Suppressor macrophage treated with lipopolysaccharide for 4 hours (primary cell): Measurements from ENCODE around the gene HBD.
"Not testable (repeated sequence)": the region's sequence is repeated elsewhere in the genome, so short reads cannot be mapped to it uniquely, and the experiment has no call there.

Experiments
- DNase-seq: peaks from one replicate; pipeline ENCODE4 v3.0.0-alpha.2; 2020

HBD gene

DNA sequence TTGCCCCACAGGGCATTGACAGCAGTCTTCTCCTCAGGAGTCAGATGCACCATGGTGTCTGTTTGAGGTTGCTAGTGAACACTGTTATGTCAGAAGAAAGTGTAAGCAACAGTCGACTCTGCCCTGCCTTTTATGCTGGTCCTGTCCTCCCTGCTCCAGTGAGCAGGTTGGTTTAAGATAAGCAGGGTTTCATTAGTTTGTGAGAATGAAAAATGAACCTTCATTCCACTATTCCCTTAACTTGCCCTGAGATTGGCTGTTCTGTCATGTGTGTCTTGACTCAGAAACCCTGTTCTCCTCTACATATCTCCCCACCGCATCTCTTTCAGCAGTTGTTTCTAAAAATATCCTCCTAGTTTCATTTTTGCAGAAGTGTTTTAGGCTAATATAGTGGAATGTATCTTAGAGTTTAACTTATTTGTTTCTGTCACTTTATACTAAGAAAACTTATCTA is at the start of gene HBD:
Gene HBD (minus strand): TSS at position 103 of the 454 bp plus-strand sequence. CDS start 50 bp downstream, at position 53.
- DNase-seq, result peak; percentile 20

DNA sequence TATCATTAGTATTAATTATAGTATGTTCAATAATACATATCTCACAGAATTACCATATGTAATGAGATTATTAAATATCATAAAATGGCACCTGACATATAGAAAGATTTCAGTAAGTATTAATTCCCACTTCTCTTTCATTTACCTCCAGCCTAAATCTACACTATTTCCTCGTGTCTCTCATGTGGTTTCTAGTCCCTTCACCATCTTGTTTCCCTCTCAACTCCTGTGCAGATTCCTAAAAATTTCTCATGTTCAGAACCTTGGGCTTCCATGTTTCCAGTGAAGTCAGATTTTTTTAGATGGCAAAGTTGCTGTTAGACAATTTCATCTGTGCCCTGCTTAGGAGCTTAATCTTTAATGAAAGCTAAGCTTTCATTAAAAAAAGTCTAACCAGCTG is 49.6 kb upstream of the HBD start:
- no peak for DNase-seq

DNA sequence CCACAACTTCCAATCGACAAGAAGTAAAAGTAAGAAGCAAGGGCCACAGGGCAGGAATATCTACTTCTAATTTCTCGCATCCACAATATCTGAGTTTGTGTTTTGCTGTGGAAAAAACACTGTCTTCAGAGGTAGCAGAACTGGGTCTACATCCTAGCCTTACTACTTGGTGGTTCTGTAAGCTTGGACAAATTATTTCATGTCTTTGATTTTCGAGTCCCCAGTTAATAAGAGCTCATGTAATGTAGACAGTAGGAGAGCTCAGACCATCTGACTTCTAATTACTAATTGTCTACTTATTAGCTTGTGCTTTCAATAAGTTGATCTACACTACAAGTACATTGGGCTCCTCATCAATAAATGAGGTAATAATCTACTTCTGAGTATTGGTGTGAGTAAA is 48.8 kb upstream of the HBD start:
- no peak for DNase-seq

DNA sequence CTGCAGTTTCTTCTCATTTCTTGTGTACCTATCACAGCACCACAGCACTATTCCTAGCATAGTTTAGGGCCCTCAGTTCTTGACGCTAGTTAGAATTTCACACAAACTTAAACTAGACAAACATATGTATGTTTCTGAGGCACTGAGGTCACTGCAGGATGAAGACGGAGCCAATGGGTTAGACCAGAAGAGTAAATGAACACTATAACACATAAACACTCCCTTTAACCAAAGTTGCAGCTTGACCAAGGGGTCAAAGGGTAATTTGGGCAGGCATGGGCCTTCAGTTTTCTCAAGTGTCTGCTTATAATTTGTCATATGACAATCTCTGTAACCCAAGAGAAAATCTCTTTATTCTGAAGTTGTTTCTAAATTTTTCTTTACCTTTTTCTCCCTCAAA is 48.3 kb upstream of the HBD start:
- DNase-seq, result no peak

DNA sequence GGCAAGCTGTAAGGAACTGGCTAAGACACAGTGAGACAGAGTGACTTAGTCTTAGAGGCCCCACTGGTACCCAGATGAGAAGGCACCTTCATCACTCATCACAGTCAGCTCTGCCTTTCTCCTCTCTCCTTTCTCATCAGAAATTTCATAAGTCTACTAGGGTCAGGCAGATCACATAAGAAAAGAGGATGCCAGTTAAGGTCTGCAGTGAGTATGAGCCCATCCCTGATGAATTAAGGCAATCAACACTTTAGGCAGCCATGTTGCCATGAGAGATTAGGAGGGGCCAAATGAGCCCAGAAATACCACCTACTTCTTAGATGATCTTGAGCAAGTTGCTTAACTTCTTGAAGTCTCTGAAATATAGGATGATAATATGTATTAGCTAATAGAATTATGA is 47.3 kb upstream of the HBD start:
- no peak for DNase-seq

DNA sequence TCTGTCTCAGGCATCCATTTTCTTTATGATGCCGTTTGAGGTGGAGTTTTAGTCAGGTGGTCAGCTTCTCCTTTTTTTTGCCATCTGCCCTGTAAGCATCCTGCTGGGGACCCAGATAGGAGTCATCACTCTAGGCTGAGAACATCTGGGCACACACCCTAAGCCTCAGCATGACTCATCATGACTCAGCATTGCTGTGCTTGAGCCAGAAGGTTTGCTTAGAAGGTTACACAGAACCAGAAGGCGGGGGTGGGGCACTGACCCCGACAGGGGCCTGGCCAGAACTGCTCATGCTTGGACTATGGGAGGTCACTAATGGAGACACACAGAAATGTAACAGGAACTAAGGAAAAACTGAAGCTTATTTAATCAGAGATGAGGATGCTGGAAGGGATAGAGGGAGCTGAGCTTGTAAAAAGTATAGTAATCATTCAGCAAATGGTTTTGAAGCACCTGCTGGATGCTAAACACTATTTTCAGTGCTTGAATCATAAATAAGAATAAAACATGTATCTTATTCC is 46.4 kb upstream of the HBD start:
- peak; percentile 85 for DNase-seq

DNA sequence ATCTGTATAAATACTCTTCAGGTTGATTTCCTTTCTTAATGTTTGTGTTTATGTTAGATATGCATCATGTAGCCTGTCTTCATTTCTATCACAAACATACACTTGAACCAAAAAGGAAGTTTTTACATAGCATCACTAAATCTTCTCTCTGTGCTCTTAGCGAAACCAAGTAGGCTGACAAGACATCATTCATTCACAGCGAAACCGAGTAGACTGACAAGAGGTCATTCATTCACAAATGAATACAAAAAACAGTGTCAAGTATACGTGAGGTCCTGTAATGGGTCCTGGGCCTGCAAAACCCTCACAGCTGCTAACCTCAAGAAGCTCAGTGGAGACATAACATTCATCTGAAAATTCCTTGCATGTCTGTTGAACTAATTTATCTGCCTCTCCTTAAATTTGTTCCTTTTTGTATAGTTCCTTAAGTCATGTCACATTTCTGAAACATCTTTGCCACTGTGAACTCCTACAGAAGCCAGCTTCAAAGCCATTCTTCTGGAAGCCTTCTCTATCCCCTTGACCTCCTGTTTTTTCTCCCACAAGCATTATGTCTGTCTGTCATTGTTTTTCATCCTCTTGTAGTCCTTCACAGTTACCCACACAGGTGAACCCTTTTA is 45.3 kb upstream of the HBD start:
- DNase-seq, result no peak

DNA sequence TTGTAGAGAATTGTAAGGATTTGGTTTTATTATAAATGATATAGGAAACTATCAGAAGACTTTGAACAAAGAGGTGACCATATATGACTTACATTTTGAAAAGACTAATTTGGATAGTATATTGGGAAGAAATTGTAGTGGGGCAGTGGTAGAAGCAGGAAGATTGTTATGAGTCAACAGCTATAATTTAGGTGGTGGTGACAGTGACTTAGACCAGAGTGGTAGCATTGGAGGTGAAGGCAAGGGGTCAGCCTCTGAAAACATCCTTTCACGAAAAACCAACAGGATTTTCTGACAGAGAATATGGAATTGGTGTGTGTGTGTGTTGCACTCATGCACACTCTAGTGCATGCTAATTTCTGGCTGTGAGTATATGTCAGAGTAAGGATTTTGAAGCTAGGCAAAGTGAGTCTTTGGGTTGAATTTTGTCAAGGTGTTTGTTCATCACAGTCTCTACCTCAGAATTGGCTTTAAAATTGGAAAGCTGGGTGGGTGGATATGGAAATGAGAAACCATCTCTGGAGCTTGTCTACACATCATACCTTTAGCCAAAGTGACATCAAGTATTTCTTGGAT is 43.6 kb upstream of the HBD start:
- DNase-seq, result no peak

DNA sequence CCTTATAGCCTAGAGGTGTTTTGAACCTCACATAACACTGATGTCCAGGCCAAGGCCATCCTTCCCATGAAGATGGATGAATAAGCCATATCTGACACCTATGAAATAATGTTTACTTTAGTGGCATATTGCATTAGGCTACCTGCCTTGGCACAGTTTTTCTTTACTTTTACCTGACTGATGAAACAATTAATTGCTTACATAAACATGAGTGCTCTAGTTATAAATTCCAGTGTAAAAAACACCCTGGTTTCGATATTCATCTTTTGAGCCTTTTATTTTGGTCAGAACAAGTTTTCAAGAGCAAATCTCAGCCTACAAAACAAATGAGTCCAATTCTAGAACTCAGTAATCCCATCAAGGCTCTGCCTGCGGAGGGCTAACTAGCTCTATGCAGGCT is 42.4 kb upstream of the HBD start:
- no peak for DNase-seq

DNA sequence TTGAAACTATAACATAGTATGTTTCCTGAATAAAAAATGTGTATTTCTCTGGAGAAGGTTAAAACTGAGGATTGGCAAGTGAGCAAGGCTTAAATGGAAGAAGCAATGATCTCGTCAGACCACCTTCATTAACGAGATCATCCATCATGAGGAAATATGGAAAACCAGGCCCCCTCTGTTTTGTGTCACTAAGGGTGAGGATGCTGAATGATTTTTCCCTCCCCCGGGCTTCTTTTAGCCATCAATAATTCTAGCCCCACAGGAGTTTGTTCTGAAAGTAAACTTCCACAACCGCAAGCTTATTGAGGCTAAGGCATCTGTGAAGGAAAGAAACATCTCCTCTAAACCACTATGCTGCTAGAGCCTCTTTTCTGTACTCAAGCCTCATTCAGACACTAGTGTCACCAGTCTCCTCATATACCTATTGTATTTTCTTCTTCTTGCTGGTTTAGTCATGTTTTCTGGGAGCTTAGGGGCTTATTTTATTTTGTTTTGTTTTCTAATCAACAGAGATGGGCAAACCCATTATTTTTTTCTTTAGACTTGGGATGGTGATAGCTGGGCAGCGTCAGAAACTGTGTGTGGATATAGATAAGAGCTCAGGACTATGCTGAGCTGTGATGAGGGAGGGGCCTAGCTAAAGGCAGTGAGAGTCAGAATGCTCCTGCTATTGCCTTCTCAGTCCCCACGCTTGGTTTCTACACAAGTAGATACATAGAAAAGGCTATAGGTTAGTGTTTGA is 41.3 kb upstream of the HBD start:
- DNase-seq, result no peak

DNA sequence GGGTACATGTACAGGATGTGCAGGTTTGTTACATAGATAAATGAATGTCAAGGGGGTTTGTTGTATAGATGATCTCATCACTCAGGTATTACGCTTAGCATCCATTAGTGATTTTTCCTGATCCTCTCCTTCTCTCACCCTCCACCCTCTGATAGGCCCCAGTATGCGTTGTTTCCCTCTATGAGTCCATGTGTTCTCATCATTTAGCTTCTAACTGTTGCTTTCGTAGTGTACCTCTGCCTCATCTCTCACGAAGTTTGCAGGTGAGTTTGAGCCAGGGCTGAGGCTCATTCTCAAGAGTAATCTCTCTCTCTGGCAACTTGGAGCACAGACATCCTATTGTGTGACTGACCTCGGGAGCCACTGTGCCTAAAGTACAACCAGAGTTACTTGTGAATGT is 40.1 kb upstream of the HBD start:
- DNase-seq, result no peak

DNA sequence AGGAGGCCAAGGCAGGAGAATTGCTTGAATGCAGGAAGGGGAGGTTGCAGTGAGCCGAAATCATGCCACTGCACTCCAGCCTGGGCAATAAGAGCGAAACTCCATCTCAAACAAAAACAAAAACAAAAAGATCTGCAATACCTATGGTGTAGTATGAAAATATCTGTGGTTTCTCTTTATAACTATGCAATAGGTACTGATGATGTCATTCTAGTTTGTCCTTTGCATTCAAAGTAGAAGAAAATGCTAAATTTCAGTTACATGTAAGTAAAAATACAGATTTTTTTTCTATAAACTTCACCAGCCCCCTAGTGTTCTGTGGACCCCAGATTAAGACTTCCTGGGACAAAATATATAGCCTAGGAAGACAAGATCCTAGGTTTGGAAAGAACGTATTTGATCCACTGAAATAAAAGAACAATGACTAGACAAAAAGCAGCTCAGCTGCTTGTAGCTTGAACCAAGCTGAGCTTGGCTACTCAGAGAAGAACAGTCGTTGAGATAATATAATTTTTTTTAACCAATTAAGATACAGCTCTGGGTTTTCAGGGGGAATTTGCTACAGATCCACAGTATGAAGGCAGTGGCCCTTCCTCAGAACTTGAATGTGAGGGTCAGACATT is 38.2 kb upstream of the HBD start:
- DNase-seq, result no peak

DNA sequence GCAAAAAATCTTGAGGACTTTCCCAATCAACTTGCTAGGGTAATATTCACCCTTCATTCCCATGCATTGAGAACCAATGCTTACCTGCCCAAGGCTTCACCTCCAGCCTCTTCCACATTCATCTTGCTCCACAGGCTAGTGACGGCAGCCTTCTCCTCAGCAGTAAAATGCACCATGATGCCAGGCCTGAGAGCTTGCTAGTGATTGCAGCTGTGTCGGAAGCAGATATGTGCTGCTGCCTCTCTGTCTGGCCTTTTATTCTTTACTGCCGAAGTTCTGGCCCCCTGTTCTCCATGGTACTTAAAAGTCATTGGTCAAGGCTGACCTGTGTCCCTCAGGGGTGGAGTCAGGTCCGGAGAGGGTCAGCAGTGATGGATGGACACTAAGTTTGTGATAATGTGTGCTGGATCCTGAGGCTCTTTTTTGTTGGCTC is 35.4 kb upstream of the HBD start, which contains the start of gene HBE1:
Gene HBE1 (minus strand): TSS at position 231 of the 433 bp plus-strand sequence. CDS start 55 bp downstream, at position 176.
- DNase-seq, result no peak

DNA sequence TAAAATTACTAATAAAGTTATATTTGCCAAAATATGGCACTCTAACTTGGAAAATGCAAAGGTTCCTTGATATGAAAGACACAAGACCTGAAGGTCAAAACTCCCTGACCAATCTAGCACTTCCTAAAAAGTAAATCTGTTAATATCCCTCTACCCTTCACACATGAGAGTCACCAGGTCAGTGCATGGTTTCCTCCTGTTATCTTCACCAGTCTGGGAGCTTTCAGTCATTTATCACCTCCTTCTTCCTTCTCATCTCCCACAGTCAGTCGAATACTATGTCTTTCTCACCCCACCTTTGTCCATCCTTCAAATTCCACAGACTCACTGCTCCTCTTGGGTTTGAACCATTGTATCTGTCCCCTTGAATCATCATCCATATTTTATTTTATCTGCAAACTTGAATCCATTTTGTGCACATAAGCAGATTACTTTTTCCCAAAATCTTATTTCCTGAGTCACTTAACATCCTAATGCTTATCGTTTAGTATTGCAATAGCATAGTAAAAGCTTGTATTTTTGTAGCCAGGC is 32.8 kb upstream of the HBD start:
- no peak for DNase-seq

DNA sequence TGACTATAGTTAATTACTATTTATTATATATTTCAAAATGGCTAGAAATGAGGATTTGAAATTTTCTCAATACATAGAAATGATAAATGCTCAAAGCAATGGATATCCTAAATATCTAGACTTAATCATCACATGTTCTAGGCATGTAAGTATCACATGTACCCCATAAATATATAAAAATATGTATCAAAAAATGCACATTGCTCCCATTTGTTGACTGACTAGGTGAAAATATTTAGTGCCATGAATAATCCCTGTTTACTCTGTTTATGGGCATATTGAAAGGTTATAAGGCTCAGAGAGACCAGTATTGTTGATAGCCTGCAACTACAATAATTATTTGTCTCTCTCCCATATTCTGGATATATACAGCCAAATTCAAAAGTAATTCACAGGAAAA is 32.3 kb upstream of the HBD start:
- DNase-seq, result no peak

DNA sequence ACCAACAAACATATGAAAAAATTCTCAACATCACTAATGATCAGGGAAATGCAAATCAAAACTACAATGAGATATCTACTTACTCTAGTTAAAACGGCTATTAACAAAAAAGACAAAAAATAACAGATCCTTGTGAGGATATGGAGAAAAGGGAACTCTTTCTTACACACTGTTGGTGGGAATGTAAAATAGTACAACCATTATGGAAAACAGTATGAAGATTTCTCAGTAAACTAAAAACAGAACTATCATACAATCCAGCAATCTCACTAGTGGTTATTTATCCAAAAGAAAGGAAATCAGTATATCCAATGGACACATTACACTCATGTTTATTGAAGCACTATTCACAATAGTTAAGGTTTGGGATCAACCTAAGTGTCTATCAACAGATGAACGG is 31.5 kb upstream of the HBD start:
- no peak for DNase-seq

DNA sequence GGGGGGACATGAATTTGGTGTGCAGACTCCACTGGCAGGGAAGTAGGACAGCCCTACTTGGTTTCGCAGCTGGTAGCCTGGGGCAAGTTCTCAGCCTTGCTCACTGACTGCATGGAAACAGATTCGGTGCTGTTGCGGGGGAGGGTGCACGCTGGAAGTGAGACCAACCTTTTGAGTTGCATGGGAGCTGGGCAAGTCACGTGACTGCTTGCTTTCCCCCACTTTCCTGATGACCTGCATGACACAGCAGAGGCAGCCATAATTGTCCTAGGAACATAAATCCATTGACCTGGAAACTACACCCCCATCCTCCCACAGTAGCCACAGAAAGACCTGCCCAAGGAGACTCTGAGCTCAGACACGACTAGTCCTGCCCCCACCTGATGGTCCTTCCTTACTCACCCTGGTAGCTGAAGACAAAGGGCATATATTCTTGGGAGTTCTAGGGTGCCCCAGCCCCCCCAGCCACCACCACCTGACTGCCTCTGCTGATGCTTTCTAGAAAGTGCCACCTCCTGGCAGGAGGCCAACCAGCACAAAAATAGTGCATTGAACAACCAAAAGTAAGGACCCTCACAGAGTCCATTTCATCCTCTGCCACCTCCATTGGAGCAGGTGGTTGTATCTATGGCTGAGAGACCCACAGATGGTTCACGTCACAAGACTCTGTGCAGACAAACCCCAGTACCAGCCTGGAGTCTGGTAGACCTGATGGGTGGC is 24.4 kb upstream of the HBD start:
- no peak for DNase-seq

DNA sequence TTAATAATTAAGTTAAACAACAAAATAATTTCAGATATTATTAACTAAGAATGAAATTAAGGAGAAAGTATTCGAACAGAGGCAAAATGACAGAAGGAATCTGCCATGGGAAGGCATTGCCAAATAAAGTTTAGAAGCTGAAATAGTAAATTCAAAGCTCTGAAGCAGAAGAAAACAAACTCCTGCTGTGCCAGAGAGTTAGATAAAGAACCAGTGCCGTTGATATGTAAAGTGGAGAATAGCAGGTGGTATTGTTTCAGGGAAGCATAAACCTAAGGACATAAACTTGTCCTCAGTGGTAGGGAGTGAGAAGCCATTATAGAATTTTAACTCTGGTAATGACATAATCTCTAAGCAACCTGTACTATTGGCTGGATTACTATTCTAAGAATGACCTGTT is 23.0 kb upstream of the HBD start:
- no peak for DNase-seq

DNA sequence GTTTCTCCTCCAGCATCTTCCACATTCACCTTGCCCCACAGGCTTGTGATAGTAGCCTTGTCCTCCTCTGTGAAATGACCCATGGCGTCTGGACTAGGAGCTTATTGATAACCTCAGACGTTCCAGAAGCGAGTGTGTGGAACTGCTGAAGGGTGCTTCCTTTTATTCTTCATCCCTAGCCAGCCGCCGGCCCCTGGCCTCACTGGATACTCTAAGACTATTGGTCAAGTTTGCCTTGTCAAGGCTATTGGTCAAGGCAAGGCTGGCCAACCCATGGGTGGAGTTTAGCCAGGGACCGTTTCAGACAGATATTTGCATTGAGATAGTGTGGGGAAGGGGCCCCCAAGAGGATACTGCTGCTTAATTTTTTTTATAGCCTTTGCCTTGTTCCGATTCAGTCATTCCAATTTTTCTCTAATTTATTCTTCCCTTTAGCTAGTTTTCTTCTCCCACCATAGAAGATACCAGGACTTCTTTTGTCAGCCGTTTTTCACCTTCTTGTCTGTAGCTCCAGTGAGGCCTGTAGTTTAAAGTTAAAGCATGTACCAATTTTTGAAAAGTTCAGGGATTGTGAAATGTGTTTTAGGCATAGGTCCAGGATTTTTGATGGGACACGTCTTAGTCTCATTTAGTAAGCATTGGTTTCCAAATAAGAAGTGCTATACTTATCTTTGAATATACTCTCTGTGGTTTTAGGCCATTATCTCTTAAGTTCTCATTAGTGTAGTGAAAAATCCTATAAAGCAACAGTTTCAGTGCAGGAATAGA is 20.5 kb upstream of the HBD start, which contains the start of gene HBG2:
Gene HBG2 (minus strand): TSS at position 136 of the 768 bp plus-strand sequence. CDS start 53 bp downstream, at position 83.
- DNase-seq, result not testable (repeated sequence)

DNA sequence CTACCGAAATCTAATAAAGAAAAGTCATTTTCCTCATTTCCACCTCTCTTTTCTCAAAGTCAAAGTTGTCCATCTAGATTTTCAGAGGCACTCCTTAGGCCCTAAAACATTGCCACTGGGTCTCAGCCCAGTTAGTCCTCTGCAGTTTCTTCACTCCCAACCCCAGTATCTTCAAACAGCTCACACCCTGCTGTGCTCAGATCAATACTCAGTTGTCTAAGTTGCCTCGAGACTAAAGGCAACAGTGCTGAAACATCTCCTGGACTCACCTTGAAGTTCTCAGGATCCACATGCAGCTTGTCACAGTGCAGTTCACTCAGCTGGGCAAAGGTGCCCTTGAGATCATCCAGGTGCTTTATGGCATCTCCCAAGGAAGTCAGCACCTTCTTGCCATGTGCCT is 19.7 kb upstream of the HBD start:
- DNase-seq, result not testable (repeated sequence)

DNA sequence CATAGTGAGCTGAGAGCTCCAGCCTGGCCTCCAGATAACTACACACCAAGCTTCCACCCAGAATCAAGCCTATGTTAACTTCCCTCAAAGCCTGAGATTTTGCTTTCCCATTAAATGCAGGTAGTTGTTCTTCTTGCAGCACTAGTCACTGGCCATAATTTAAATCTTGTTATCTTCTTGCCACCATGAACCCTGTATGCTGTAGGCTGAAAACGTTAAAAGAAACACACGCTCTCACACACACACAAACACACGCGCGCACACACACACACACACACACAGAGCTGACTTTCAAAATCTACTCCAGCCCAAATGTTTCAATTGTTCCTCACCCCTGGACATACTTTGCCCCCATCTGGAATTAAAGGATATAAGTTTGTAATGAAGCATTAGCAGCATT is 19.2 kb upstream of the HBD start:
- DNase-seq, result not testable (repeated sequence)

DNA sequence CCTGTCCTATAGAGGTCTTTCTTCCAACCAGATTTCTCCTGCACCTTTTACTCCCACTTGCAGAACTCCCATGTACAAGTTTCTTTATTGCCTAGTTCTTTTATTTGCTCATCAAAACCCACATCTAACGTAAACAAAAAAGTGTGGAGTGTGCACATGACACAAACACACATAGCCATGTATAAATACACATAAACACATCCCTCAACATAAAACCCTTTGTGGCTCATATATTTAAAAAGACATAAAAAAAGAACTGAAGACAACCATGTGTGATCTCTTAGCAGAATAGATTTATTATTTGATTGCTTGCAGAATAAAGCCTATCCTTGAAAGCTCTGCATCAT is 18.6 kb upstream of the HBD start:
- no peak for DNase-seq
